GM12872 (cell line): ENCODE results near the gene AIP.
A peak's percentile ranks its signal among the peaks of the same experiment; 100 is the strongest.

Experiments
- TF ChIP-seq, protein P1 (sequence below): IDR thresholded peaks from 3 replicates; pipeline ENCODE4 v1.5.1; 2011; ENCODE audit warnings: low read depth, mild to moderate bottlenecking, low read length, moderate library complexity; ENCODE audit not compliant: insufficient read depth

The AIP gene

DNA sequence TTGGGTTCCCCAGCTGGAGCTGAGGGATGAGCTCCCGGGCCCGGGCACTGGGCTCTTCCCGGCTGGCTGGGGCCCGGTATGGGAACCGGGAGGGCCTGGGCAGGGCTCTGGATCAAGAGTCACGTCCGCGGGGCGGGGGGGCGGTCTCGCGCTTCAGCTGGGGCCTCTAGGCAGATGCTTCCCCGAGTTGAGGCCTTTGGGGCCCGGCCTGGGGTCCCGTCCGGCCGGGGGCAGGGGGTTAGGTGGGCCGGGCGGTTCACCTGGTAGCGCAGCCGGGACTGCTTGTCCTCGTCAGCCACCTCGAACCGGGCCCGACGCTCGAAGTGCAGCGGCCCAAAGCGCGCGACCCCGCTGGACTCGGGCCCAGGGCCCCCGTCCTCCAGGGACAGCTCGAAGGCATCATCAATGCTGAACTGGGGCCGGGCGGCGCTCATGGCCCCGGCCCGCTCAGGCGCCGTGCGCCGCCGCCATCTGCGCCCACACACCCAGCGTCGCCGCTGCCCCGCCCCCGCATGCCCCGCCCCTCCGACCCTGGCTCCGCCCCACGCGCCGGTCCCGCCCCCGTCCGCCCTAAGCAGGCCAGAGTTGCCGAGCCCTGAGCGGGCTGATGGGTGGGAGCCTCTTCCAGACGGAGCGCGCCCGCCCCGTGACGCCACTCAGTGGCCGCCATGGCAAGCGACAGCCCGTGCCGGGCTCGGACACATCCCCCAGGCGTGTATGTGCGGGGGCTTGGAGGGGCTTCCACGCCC lies 13.9 kb upstream of the AIP start, which contains the start of gene TMEM134:
TMEM134 (minus strand) TSS at position 493 of the 749 bp plus-strand sequence; CDS start at position 434, 59 bp downstream.
- TF ChIP-seq, protein P1, sequence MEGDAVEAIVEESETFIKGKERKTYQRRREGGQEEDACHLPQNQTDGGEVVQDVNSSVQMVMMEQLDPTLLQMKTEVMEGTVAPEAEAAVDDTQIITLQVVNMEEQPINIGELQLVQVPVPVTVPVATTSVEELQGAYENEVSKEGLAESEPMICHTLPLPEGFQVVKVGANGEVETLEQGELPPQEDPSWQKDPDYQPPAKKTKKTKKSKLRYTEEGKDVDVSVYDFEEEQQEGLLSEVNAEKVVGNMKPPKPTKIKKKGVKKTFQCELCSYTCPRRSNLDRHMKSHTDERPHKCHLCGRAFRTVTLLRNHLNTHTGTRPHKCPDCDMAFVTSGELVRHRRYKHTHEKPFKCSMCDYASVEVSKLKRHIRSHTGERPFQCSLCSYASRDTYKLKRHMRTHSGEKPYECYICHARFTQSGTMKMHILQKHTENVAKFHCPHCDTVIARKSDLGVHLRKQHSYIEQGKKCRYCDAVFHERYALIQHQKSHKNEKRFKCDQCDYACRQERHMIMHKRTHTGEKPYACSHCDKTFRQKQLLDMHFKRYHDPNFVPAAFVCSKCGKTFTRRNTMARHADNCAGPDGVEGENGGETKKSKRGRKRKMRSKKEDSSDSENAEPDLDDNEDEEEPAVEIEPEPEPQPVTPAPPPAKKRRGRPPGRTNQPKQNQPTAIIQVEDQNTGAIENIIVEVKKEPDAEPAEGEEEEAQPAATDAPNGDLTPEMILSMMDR = peak; percentile 65

DNA sequence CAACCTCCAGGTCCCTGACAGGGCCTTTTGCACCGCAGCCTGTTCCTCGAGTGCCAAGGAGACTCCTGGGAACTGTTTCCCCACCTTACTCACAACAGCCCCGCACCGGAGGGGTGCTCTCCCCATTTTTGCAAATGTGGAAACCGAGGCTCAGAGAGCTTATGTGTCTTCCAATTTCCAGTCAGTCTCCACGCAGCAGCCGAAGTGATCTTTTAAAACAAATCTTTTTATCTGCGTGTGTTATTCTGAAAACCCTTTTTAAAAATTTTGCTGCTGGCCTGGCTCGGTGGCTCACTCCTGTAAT lies 13.4 kb upstream of the AIP start:
- TF ChIP-seq, protein P1 = no peak

DNA sequence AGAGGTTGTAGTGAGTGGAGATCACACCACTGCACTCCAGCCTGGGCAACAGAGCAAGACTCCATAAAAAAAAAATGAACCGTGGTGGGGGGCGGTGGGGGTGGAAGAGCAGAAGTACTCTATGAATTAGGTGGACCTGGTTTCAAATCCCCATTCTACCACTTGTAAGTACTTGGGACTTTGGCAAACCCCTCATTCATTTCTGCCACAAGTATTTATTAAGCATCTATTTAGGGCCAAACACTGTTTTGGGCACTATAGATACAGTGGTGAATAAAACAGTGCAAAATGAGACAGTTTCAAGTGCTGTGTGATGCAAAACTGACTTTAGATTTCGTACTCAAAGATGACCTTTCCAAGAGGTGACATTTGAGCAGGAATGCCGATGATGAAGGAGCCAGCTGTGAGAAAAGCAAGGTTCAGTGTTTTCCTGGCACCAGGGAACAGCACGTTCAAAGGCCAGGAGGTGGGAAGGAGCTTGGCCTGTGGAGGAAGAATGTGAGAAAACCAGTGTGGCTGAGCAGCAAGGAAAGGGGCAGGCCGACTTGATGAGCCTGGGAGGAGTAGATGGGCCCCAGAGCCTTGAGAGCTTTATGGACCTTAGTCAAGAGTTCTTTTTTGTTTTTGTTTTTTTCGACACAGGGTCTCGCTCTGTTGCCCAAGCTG lies 12.4 kb upstream of the AIP start:
- TF ChIP-seq, protein P1 = no peak

DNA sequence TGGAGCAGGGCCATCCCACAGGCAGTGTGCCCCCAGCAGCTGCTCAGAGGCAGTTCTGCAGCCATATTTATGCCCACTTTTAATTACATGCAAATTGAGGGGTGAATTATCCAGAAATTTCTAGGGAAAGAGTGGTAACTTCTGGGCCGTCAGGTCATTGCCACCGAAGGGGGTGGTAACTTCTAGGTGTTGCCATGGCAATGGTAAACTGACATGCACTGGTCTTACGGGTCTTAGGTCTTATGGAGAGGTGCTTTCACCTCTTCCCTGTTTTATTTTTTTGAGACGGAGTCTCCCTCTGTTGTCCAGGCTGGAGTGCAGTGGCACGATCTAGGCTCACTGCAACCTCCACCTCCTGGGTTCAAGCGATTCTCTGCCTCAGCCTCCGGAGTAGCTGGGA lies 9.9 kb upstream of the AIP start:
- TF ChIP-seq, protein P1 = no peak

DNA sequence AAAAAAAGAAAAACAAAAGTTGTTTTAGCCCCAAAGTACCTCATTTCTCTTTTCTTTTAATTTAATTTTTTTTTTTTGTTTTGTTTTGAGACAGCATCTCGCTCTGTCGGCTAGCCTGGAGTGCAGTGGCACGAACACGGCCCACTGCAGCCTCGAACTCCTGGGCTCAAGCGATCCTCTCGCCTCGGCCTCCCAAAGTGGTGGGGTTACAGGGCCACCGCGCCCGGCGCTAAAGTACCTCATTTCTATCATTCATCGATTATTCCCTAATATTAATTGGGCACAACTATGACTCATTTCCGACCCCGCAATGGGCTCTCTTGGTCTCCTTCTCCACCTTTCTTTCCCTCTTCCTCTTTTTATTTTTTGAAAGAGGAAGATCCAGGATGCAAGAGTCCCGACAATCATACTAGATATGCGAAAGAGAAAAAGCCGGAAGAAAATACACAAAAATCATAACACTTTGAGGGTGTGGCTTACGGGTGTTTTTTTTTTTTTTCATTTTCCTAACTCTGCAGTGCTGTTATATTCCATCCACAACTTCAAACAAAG lies 475 bp upstream of the AIP start:
- TF ChIP-seq, protein P1 = no peak

DNA sequence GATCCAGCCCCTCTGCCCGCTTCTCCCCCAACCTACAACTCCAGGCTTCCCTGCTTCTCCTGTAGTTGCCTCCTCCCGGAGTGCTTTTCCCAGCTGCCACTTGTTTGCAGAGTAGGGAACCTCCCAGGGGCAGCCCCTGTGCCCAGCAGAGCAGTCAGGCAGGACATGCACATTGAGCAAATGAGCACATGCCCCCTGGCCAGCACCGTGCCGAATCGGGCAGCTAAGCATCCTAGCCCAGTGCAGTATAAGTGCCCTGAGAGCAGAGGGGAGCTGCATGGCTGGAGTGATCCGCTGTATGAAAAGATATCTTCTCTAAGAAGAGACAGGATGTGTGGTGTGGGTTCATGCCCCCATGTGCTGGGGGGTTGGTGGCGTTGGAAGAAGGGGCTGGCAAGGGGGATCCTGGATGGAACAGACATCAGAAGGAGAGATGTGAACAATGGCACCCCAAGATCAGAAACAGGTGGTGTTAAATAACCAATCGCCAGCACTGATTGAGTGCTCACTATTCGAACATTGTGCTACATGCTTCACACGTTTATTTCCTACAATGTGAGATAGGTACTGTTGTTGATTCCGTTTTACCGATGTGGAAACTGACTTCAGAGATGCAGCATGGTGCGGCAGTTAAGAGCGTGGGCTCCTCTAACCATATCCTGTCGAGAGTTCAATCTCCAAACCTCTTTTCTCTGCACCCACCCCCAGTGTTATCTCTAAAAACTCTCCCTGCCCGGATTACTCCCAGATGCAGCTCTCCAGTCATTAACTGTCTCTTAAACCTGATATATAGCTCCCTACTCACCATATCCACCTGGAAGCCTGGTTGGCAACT lies 1.2 kb downstream of the AIP start:
- TF ChIP-seq, protein P1 = no peak

DNA sequence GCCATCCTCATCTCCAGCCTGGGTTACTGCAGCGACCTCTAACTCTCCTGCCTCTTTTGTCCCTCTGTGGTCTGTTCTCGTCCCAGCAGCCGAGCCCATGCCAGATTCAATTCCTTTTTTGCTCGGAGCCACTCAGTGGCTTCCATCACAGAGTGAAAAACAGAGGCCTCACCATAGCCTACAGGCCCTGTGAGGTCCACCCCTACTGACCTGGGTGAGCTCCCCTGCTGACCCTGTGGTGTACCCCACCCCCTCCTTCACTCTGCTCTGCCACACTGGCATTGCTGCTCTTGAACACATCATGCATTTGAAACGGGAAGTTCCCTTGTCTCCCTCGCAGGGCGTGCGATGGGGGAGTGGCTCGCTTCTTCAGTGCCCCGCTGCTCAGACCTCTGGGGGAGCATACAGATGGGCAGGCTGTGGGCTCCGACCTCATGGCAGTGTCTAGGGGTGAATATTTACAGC lies 2.1 kb downstream of the AIP start:
- TF ChIP-seq, protein P1 = no peak
